COR-L47 (cell line): ENCODE results near the gene CNTNAP2.
"Not testable (repeated sequence)": the region's sequence is repeated elsewhere in the genome, so short reads cannot be mapped to it uniquely, and the experiment has no call there.

Experiments used
- DNase-seq: peaks from one replicate; lab custom pipeline; 2025; lab: John Stamatoyannopoulos, UW

CNTNAP2 gene

GRCh38 chr7:147771344-147771743 is 1654.7 kb downstream of the CNTNAP2 start:
- no peak for DNase-seq

- DNase-seq = no peak
These were observed 1657.9 kb downstream of the CNTNAP2 start for GRCh38 chr7:147774461-147774860.

- DNase-seq = no peak
These were observed 1659.1 kb downstream of the CNTNAP2 start for GRCh38 chr7:147775516-147776284.

- no peak for DNase-seq
These were observed 1660.7 kb downstream of the CNTNAP2 start for GRCh38 chr7:147777309-147777708.

GRCh38 chr7:147779949-147780348 is 1663.3 kb downstream of the CNTNAP2 start:
- DNase-seq = no peak

- DNase-seq = no peak
These were observed 1680.0 kb downstream of the CNTNAP2 start for GRCh38 chr7:147796581-147796980.

- no peak for DNase-seq
These were observed 1681.4 kb downstream of the CNTNAP2 start for GRCh38 chr7:147798001-147798400.

GRCh38 chr7:147801762-147802161 is 1685.2 kb downstream of the CNTNAP2 start:
- DNase-seq = not testable (repeated sequence)

GRCh38 chr7:147803151-147803550 is 1686.5 kb downstream of the CNTNAP2 start:
- DNase-seq = no peak

- peak; percentile 82 for DNase-seq
These were observed 1687.0 kb downstream of the CNTNAP2 start for GRCh38 chr7:147803606-147804005.

GRCh38 chr7:147804032-147804431 is 1687.4 kb downstream of the CNTNAP2 start:
- DNase-seq = no peak

GRCh38 chr7:147805996-147806576 is 1689.5 kb downstream of the CNTNAP2 start:
- no peak for DNase-seq

- DNase-seq = no peak
These were observed 1693.2 kb downstream of the CNTNAP2 start for GRCh38 chr7:147809786-147810185.

GRCh38 chr7:147810269-147810668 is 1693.7 kb downstream of the CNTNAP2 start:
- DNase-seq = no peak

- no peak for DNase-seq
These were observed 1695.3 kb downstream of the CNTNAP2 start for GRCh38 chr7:147811923-147812322.

- no peak for DNase-seq
These were observed 1696.7 kb downstream of the CNTNAP2 start for GRCh38 chr7:147813316-147813715.

- DNase-seq = no peak
These were observed 1701.7 kb downstream of the CNTNAP2 start for GRCh38 chr7:147818317-147818716.

- DNase-seq = no peak
These were observed 1708.1 kb downstream of the CNTNAP2 start for GRCh38 chr7:147824671-147825070.

GRCh38 chr7:147829016-147829415 is 1712.4 kb downstream of the CNTNAP2 start:
- no peak for DNase-seq

- DNase-seq = no peak
These were observed 1717.0 kb downstream of the CNTNAP2 start for GRCh38 chr7:147833557-147833956.

- DNase-seq = no peak
These were observed 1717.4 kb downstream of the CNTNAP2 start for GRCh38 chr7:147833970-147834369.

GRCh38 chr7:147852833-147853232 is 1736.2 kb downstream of the CNTNAP2 start:
- DNase-seq = no peak
